Stimulated activated CD4-positive, alpha-beta T cell treated with anti-CD3 and anti-CD28 coated beads, Interleukin-2, amount 100 ng/mL, for 24 hours (primary cell): ENCODE results near the gene PCSK6.
"Not testable (repeated sequence)": the region's sequence is repeated elsewhere in the genome, so short reads cannot be mapped to it uniquely, and the experiment has no call there.

Experiments
- DNase-seq, 2 donors: peaks; one replicate each; pipeline ENCODE4 v3.0.0-alpha.2; 2020

Gene PCSK6

DNA sequence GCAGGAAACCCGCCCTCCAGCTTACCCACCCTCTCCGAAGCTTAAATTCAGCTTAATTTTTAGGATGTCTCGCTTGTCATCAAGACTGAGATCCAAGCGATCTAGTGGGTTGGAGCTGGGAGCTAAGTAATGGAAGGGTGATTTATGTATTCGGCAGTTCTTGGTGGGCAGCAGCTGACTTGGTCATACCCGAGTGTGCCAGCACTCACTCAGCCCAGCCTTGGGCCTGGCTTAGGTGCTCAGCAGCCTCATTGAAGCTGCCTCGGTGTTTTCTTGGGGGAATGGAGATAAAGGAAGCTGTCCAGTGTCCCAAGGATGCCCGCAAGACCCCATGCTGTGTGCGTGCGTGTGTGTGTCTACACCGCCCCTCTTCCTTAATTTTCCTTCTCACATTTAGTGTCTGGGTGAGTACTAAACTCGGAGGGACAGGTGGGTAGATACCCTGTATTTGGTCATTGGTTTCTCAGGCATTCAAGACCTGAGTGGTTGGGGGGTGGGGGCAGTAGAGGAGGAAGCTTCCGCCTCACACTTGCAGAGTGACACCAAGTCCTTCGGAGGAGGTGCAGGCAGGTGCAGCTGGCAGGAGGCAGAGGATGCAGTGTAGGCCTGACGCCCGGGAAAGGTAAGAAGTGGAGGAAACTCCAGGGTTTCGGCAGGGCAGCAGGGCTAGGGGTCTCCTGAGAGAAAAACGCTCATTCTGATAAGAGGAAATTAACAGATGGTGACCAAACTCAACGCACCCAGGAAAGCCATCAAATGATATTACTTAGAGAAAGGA lies 92.8 kb downstream of the PCSK6 start:
- no peak for DNase-seq

DNA sequence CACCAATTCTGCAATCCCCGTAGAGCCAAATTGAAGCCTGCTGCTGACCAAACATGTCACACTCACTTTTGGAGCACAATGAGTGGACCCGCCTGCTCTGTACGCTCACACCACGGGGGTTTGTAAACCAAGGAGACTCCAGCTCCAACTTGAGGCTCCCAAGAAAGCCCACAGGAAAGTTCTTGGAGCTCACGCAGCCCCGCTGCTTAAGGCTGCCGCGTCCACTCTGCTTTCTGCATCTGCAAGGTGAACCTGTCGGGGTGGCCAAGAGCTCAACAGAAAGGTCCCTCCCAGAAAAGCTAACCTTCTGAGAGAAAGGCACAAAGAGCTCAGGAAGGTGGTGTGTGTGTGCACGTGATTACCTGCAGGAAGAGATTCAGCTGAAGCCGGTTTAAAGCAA lies 94.9 kb downstream of the PCSK6 start:
- no peak for DNase-seq

DNA sequence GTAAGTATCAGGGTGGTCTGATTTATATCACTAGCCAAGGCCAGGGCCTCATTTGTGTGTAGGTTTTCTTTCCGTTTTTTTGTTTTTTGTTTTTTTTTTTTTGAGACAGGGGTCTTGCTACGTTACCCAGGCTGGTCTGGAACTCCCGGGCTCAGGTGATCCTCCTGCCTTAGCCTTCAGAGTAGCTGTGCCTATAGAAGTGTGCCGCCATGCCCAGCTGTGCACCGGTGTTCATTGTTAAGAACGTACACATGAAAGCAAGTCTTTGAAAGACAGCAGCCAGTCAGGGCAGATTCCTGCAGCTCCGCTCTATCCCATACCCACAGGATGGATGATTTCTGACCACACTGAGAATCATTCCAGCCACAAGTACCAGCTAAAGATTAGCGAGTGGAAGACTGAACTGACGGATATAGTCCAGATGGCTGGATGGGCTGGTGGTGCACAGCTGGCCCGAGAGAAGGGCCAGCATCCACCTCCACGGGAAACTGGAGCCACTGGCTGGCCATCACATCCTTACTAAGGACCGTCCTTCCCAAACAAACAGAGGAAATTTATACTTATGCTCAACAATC lies 95.4 kb downstream of the PCSK6 start:
- no peak for DNase-seq

- no peak for DNase-seq
Measured at GRCh38 chr15:101393172-101393571, 96.3 kb downstream of the PCSK6 start.

GRCh38 chr15:101391981-101392640 lies 97.4 kb downstream of the PCSK6 start:
- DNase-seq, result no peak

DNA sequence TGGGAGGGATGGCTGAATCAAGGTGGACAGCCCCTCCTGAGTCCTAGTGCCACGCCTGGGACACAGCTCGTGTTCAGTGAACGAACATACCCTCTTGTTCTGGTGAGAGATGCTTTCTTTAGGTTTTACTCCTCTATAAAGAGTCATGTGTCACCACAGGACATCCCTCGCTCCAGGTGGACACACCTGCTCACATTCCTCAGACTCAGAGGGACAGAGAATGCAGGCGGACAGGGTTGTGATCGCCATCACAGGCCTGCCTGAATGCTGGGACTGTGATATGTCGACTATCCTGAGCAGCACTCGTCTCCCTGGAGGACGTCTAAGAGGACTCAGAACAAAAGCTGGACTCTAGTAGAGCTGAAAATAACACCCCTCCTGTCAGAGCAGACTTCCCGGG lies 98.1 kb downstream of the PCSK6 start:
- DNase-seq, result no peak

GRCh38 chr15:101390462-101390861 lies 99.0 kb downstream of the PCSK6 start:
- DNase-seq, result no peak

DNA sequence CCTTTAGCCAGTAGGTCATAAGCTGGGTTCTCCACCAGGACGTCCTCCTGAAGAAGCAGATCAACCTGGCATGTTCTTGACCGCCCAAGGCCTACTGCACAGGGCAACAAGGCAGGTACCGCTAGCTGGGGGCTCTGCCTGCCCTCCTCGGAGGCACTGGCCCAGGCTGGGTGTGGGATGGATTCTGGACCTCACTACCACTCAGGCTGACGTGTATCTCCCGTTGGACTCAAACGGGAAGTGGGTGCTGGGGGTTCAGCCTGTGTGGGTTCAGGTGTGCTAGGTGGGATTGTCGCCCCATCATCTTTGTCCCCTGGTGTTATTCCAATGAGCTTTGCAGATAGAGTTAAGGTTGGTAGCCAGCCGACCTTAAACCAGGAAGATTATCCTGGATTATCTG lies 99.4 kb downstream of the PCSK6 start:
- DNase-seq, result no peak

- no peak for DNase-seq
Measured at GRCh38 chr15:101389362-101389761, 100.1 kb downstream of the PCSK6 start.

- no peak for DNase-seq
Measured at GRCh38 chr15:101388046-101388445, 101.5 kb downstream of the PCSK6 start.

GRCh38 chr15:101387574-101387973 lies 101.9 kb downstream of the PCSK6 start:
- DNase-seq, result no peak

GRCh38 chr15:101386967-101387366 lies 102.5 kb downstream of the PCSK6 start:
- DNase-seq, result no peak

DNA sequence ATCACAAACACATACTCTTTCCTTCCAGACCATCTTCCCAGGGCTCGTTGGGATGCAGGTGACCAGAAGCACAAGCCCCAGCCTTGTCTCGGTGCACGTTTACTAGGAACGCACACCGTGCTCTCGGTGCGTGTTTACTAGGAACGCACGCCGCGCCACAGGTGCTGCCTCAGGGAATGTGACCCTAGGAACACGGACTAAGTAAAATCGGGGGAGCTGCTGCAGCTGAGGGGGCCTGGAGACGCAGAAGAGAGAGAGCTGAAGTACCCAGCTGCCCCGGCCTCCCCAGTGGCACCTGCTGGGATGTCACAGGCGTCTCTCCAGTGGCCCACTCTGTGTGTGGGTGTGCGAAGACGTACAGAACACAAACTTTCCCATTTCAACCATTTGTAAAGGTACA lies 103.5 kb downstream of the PCSK6 start:
- DNase-seq, result no peak

GRCh38 chr15:101384276-101384675 lies 105.2 kb downstream of the PCSK6 start:
- no peak for DNase-seq

DNA sequence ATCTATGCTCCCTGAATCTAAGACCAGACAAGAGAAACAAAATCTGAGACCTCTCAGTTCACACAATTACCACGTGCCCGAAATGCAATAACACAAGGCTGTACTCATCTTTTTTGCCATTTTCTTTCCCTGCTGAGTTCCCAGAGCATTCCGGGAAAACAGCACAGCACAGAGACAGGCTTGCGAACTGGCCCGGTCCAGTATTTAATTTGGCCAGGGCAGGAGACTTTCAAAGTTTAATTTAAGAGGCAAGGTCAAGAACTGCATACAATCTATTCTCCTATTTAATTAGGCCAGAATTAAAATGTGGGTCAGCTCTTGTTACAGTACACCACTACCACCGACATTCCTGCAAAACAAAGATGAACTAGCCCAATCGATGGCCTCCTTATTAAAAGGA lies 107.0 kb downstream of the PCSK6 start:
- DNase-seq, result no peak

GRCh38 chr15:101381671-101382212 lies 107.8 kb downstream of the PCSK6 start:
- no peak for DNase-seq

- DNase-seq, result no peak
Measured at GRCh38 chr15:101380146-101380545, 109.4 kb downstream of the PCSK6 start.

- no peak for DNase-seq
Measured at GRCh38 chr15:101379647-101380046, 109.9 kb downstream of the PCSK6 start.

- DNase-seq, result no peak
Measured at GRCh38 chr15:101378879-101379278, 110.6 kb downstream of the PCSK6 start.

GRCh38 chr15:101378171-101378755 lies 111.2 kb downstream of the PCSK6 start:
- no peak for DNase-seq

- no peak for DNase-seq
Measured at GRCh38 chr15:101376615-101377395, 112.7 kb downstream of the PCSK6 start.

GRCh38 chr15:101375006-101375405 lies 114.5 kb downstream of the PCSK6 start:
- not testable (repeated sequence) for DNase-seq

DNA sequence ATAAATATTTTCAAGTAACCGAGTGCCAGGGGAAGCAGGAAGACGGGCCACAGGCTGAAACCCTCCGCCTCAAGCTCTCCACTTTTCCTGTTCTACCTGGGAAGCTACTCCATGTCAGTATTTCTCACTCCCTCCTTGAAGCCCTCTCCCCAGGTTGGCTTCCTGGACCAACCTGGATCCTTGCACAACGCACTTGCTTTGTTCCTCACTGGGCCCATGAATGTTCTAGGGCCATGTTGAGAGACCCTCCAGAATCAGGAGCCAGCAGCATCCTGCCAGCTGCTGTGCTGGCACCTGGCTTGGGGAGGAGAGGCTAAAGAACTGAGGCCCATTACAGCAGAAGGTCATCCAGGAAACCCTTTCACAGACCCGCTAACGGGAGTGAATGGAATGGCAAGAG lies 115.2 kb downstream of the PCSK6 start:
- no peak for DNase-seq
